Measurements from ENCODE around the gene CGN.

Gene CGN

GRCh38 chr1:151565502-151566189 lies 54.5 kb downstream of the CGN start:
- Histone ChIP-seq H3K4me3 (ENCODE audit: low read length in 2 of 2) (no peak overlapping the region), H2AFZ (ENCODE audit: low read length) (peak overlapping the region; percentile 54), H3K4me2 (ENCODE audit: insufficient read depth, low read length, poor library complexity, severe bottlenecking) (no peak overlapping the region), H3K9me3 (replicated peaks in 1 of 2; ENCODE audit: control insufficient read depth in 2 of 2, insufficient read depth in 1 of 2, low read depth in 1 of 2, low read length in 2 of 2) (no peaks in the 10 kb centered on the region), H3K23ac (ENCODE audit: low read depth, low read length, poor library complexity) (no peak overlapping the region), H2BK12ac (ENCODE audit: low read length) (no peak overlapping the region), H2BK120ac (ENCODE audit: low read depth, low read length) (no peak overlapping the region), H2AK5ac (ENCODE audit: low read depth, low read length) (no peak overlapping the region), H2BK15ac (ENCODE audit: low read length) (no peak overlapping the region), H3K27ac (replicated peaks; ENCODE audit: low read length) (no peak overlapping the region), H3K79me1 (ENCODE audit: low read depth, low read length) (no peaks in the 10 kb centered on the region), H4K91ac (ENCODE audit: low read depth, low read length, poor library complexity) (no peak overlapping the region), H3K14ac (ENCODE audit: low read length) (no peak overlapping the region), H3K27me3 (ENCODE audit: control insufficient read depth in 3 of 3, insufficient read depth in 3 of 3, low read depth in 1 of 3, low read length in 3 of 3) (no peaks in the 10 kb centered on the region), H3K18ac (ENCODE audit: low read length) (no peak overlapping the region), H2BK5ac (ENCODE audit: low read length) (no peak overlapping the region), H3K9ac (ENCODE audit: low read depth, low read length, poor library complexity) (no peak overlapping the region), H3K36me3 (replicated peaks in 1 of 2; ENCODE audit: control insufficient read depth in 2 of 2, insufficient read depth in 2 of 2, low read length in 2 of 2) (peaks cover 13 to 53% of the 10 kb centered on the region in 2 donors), H3K4me1 (ENCODE audit: control insufficient read depth in 2 of 2, insufficient read depth in 1 of 2, low read depth in 1 of 2, low read length in 2 of 2) (peaks cover 3 to 14% of the 10 kb centered on the region in 2 donors), H3K4ac (ENCODE audit: low read length) (no peak overlapping the region), H4K8ac (ENCODE audit: low read depth, low read length) (no peak overlapping the region)
- DNase-seq (ENCODE audit: low spot score), result no peak
- WGBS, 2 donors (ENCODE audit: extremely low coverage in 2 of 2, insufficient read length in 2 of 2, insufficient replicate concordance in 1 of 2), result 100% methylated on average over 1 of the region's 5 CpGs; no CpG with 5 or more reads in 1 of the 2 donors

DNA sequence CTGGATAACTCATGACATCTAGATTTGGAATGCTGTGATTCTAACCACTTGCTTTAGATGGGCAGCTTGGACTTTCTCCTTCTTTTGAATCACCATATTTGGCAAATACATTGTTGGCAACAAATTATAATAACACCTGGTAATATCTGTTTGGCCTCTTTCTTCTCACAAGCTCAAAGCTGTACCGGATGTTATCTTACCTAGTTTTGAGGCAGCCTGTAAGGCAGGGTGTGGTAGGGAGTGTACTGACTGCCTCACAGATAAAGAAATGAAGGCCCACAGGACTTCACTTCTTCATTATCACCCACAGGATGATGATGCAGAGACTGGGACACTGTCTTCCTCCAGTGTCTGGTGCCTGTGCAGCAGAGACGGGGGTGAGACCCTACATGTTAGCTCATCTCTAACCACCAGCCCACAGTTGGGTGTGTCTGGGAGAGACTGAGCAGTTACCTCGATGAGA lies 57.5 kb downstream of the CGN start:
- no peak overlapping the region for H3K18ac ChIP-seq (ENCODE audit: low read length)
- no peak overlapping the region for H3K4ac ChIP-seq (ENCODE audit: low read length)
- no peak overlapping the region for H3K23ac ChIP-seq (ENCODE audit: low read depth, low read length, poor library complexity)
- H3K79me1 ChIP-seq (ENCODE audit: low read depth, low read length), result no peaks in the 10 kb centered on the region
- no peak for DNase-seq (ENCODE audit: low spot score)
- H4K91ac ChIP-seq (ENCODE audit: low read depth, low read length, poor library complexity), result no peak overlapping the region
- no peak overlapping the region for H3K4me2 ChIP-seq (ENCODE audit: insufficient read depth, low read length, poor library complexity, severe bottlenecking)
- H4K8ac ChIP-seq (ENCODE audit: low read depth, low read length), result no peak overlapping the region
- H3K9me3 ChIP-seq (replicated peaks in 1 of 2; ENCODE audit: control insufficient read depth in 2 of 2, insufficient read depth in 1 of 2, low read depth in 1 of 2, low read length in 2 of 2), result no peaks in the 10 kb centered on the region
- H2BK5ac ChIP-seq (ENCODE audit: low read length), result no peak overlapping the region
- H3K9ac ChIP-seq (ENCODE audit: low read depth, low read length, poor library complexity), result no peak overlapping the region
- WGBS, 2 donors (ENCODE audit: extremely low coverage in 2 of 2, insufficient read length in 2 of 2, insufficient replicate concordance in 1 of 2), result no CpG with 5 or more reads among the region's 3 CpGs
- peaks cover 13 to 68% of the 10 kb centered on the region in 2 donors for H3K36me3 ChIP-seq (replicated peaks in 1 of 2; ENCODE audit: control insufficient read depth in 2 of 2, insufficient read depth in 2 of 2, low read length in 2 of 2)
- H3K4me3 ChIP-seq (ENCODE audit: low read length in 2 of 2), result no peak overlapping the region
- H3K14ac ChIP-seq (ENCODE audit: low read length), result no peak overlapping the region
- H2BK15ac ChIP-seq (ENCODE audit: low read length), result no peak overlapping the region
- H2BK120ac ChIP-seq (ENCODE audit: low read depth, low read length), result no peak overlapping the region
- H3K27me3 ChIP-seq (ENCODE audit: control insufficient read depth in 3 of 3, insufficient read depth in 3 of 3, low read depth in 1 of 3, low read length in 3 of 3), result no peaks in the 10 kb centered on the region
- H2AK5ac ChIP-seq (ENCODE audit: low read depth, low read length), result no peak overlapping the region
- H3K4me1 ChIP-seq (ENCODE audit: control insufficient read depth in 2 of 2, insufficient read depth in 1 of 2, low read depth in 1 of 2, low read length in 2 of 2), result peaks cover 3 to 14% of the 10 kb centered on the region in 2 donors
- H2AFZ ChIP-seq (ENCODE audit: low read length), result no peak overlapping the region
- H2BK12ac ChIP-seq (ENCODE audit: low read length), result no peak overlapping the region
- H3K27ac ChIP-seq (replicated peaks; ENCODE audit: low read length), result no peak overlapping the region

DNA sequence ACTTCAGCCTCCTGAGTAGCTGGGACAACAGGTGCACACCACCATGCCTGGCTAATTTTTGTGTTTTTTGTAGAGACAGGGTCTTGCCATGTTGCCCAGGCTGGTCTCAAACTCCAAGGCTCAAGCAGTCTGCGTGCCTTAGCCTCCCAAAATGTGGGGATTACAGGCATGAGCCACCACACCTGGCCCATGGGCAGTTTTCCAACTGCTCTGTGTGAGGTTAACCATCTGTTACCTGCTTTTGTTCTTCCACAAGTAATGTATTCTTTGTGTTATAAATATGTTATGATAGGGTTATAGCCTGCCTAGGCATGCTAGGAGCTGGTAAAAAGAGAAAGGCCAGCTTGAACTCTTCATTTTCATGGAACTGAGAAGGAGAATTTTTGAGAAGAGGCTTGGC lies 59.6 kb downstream of the CGN start:
- DNase-seq (ENCODE audit: low spot score), result no peak
- WGBS, 2 donors (ENCODE audit: extremely low coverage in 2 of 2, insufficient read length in 2 of 2, insufficient replicate concordance in 1 of 2), result no CpG with 5 or more reads among the region's 1 CpG
- Histone ChIP-seq H3K4me3 (ENCODE audit: low read length in 2 of 2) (no peak overlapping the region), H4K91ac (ENCODE audit: low read depth, low read length, poor library complexity) (no peak overlapping the region), H3K79me1 (ENCODE audit: low read depth, low read length) (no peaks in the 10 kb centered on the region), H4K8ac (ENCODE audit: low read depth, low read length) (no peak overlapping the region), H3K14ac (ENCODE audit: low read length) (no peak overlapping the region), H2BK5ac (ENCODE audit: low read length) (no peak overlapping the region), H3K9ac (ENCODE audit: low read depth, low read length, poor library complexity) (no peak overlapping the region), H2BK12ac (ENCODE audit: low read length) (no peak overlapping the region), H3K36me3 (replicated peaks in 1 of 2; ENCODE audit: control insufficient read depth in 2 of 2, insufficient read depth in 2 of 2, low read length in 2 of 2) (peaks cover 23 to 75% of the 10 kb centered on the region in 2 donors), H3K4ac (ENCODE audit: low read length) (no peak overlapping the region), H3K27ac (replicated peaks; ENCODE audit: low read length) (no peak overlapping the region), H2BK15ac (ENCODE audit: low read length) (no peak overlapping the region), H2AFZ (ENCODE audit: low read length) (no peak overlapping the region), H2AK5ac (ENCODE audit: low read depth, low read length) (no peak overlapping the region), H3K23ac (ENCODE audit: low read depth, low read length, poor library complexity) (no peak overlapping the region), H2BK120ac (ENCODE audit: low read depth, low read length) (no peak overlapping the region), H3K4me1 (ENCODE audit: control insufficient read depth in 2 of 2, insufficient read depth in 1 of 2, low read depth in 1 of 2, low read length in 2 of 2) (peaks cover 0 to 5% of the 10 kb centered on the region in 2 donors), H3K9me3 (replicated peaks in 1 of 2; ENCODE audit: control insufficient read depth in 2 of 2, insufficient read depth in 1 of 2, low read depth in 1 of 2, low read length in 2 of 2) (no peaks in the 10 kb centered on the region), H3K4me2 (ENCODE audit: insufficient read depth, low read length, poor library complexity, severe bottlenecking) (no peak overlapping the region), H3K27me3 (ENCODE audit: control insufficient read depth in 3 of 3, insufficient read depth in 3 of 3, low read depth in 1 of 3, low read length in 3 of 3) (no peaks in the 10 kb centered on the region), H3K18ac (ENCODE audit: low read length) (no peak overlapping the region)

DNA sequence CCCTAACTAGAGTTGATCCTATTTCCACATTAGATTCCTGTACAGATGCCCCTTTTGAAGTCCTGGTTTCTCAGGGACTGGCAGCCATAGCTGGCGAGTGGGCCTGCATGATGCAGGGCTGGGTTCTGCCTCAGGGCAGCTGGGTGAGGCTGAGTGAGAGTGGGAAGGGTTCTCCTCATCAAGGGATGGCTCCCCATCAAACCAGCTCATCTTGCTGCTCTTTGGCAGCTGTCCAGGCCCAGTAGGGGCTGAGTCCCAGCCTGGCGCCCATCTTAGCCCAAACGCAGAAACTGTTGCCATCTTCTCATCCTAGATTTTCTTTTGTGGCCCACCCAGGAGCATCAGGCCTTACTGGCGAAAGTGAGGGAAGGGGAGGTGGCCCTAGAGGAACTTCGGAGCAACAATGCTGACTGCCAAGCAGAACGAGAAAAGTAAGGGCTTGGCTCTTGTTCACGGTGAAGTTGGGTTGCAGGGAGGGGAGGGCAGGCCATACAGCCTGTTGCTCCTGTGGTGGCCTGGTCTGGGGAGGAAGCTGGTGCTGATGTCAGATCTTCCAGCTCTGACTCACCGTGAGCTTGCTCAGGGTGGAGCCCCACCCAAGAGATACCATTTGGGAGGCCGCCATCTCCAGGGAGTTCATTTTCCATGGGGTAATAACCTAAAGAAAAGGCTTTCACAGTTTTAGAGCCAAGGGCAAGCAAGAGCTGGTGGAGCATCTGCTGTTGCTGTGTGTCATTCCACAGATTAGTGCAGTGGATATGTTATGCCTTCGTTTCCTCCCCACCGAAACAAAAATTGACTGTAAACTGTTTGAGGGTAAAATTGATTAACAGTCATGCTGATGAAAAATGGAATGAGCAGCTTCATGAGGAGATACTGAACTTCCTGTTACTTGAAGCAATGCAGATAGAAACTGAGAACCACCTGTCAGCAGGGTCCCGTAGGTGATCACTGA lies 63.7 kb downstream of the CGN start:
- Histone ChIP-seq H3K79me1 (ENCODE audit: low read depth, low read length) (no peaks in the 10 kb centered on the region), H3K4me3 (ENCODE audit: low read length in 2 of 2) (no peak overlapping the region), H3K27me3 (ENCODE audit: control insufficient read depth in 3 of 3, insufficient read depth in 3 of 3, low read depth in 1 of 3, low read length in 3 of 3) (no peaks in the 10 kb centered on the region), H3K14ac (ENCODE audit: low read length) (no peak overlapping the region), H2BK120ac (ENCODE audit: low read depth, low read length) (no peak overlapping the region), H3K9ac (ENCODE audit: low read depth, low read length, poor library complexity) (peak overlapping the region; percentile 35), H2BK15ac (ENCODE audit: low read length) (no peak overlapping the region), H4K8ac (ENCODE audit: low read depth, low read length) (no peak overlapping the region), H3K27ac (replicated peaks; ENCODE audit: low read length) (no peak overlapping the region), H3K4me2 (ENCODE audit: insufficient read depth, low read length, poor library complexity, severe bottlenecking) (no peak overlapping the region), H3K4ac (ENCODE audit: low read length) (no peak overlapping the region), H2BK12ac (ENCODE audit: low read length) (no peak overlapping the region), H2AK5ac (ENCODE audit: low read depth, low read length) (peak overlapping the region; percentile 71), H4K91ac (ENCODE audit: low read depth, low read length, poor library complexity) (no peak overlapping the region), H2AFZ (ENCODE audit: low read length) (no peak overlapping the region), H3K18ac (ENCODE audit: low read length) (no peak overlapping the region), H3K4me1 (ENCODE audit: control insufficient read depth in 2 of 2, insufficient read depth in 1 of 2, low read depth in 1 of 2, low read length in 2 of 2) (no peaks in the 10 kb centered on the region), H2BK5ac (ENCODE audit: low read length) (no peak overlapping the region), H3K36me3 (replicated peaks in 1 of 2; ENCODE audit: control insufficient read depth in 2 of 2, insufficient read depth in 2 of 2, low read length in 2 of 2) (peaks cover 27 to 77% of the 10 kb centered on the region in 2 donors), H3K9me3 (replicated peaks in 1 of 2; ENCODE audit: control insufficient read depth in 2 of 2, insufficient read depth in 1 of 2, low read depth in 1 of 2, low read length in 2 of 2) (no peaks in the 10 kb centered on the region), H3K23ac (ENCODE audit: low read depth, low read length, poor library complexity) (peak overlapping the region; percentile 86)
- WGBS, 2 donors (ENCODE audit: extremely low coverage in 2 of 2, insufficient read length in 2 of 2, insufficient replicate concordance in 1 of 2), result no CpG with 5 or more reads among the region's 12 CpGs
- DNase-seq (ENCODE audit: low spot score), result no peak
